Activated CD4-positive, alpha-beta T cell treated with anti-CD3 and anti-CD28 coated beads, Interleukin-2, amount 50 U/mL, for 48 hours (primary cell): Measurements from ENCODE around the gene SLC12A5.
"Not testable (repeated sequence)": the region's sequence is repeated elsewhere in the genome, so short reads cannot be mapped to it uniquely, and the experiment has no call there.

ENCODE experiments used
- DNase-seq, 2 experiments: peaks; one replicate each; pipeline ENCODE4 v3.0.0-alpha.2; 2020

SLC12A5 gene

GRCh38 chr20:46084805-46085178, 55.8 kb downstream of the SLC12A5 start:
- no peak for DNase-seq

GRCh38 chr20:46085179-46085851, 56.3 kb downstream of the SLC12A5 start:
- DNase-seq: no peak

- DNase-seq: no peak
These were observed 58.1 kb downstream of the SLC12A5 start for GRCh38 chr20:46087161-46087560.

- DNase-seq: peak in 1 of 2 experiments; percentile 10
These were observed 59.6 kb downstream of the SLC12A5 start for GRCh38 chr20:46088409-46089166.

GRCh38 chr20:46089167-46089416, 60.1 kb downstream of the SLC12A5 start:
- peak; percentile 71 to 74 for DNase-seq

GRCh38 chr20:46089417-46090388, 60.7 kb downstream of the SLC12A5 start, which contains the start of gene NCOA5:
NCOA5 (minus strand) TSS chr20:46089962; CDS start chr20:46079424, 10,538 bp downstream.
- DNase-seq: peak; percentile 92 to 94

- DNase-seq: not testable (repeated sequence)
These were observed 62.9 kb downstream of the SLC12A5 start for GRCh38 chr20:46091622-46092535.

- DNase-seq: no peak
These were observed 64.5 kb downstream of the SLC12A5 start for GRCh38 chr20:46093531-46093930.

- DNase-seq: no peak
These were observed 70.7 kb downstream of the SLC12A5 start for GRCh38 chr20:46099491-46100287.

- DNase-seq: not testable (repeated sequence)
These were observed 71.4 kb downstream of the SLC12A5 start for GRCh38 chr20:46100444-46100843.

- no peak for DNase-seq
These were observed 72.0 kb downstream of the SLC12A5 start for GRCh38 chr20:46100988-46101387.

GRCh38 chr20:46101957-46102356, 72.9 kb downstream of the SLC12A5 start:
- DNase-seq: no peak

GRCh38 chr20:46102940-46103339, 73.9 kb downstream of the SLC12A5 start:
- DNase-seq: no peak

GRCh38 chr20:46104262-46104661, 75.2 kb downstream of the SLC12A5 start:
- DNase-seq: no peak

GRCh38 chr20:46107061-46107460, 78.0 kb downstream of the SLC12A5 start:
- DNase-seq: no peak

GRCh38 chr20:46108435-46108841, 79.4 kb downstream of the SLC12A5 start:
- DNase-seq: no peak

GRCh38 chr20:46108976-46109375, 80.0 kb downstream of the SLC12A5 start:
- no peak for DNase-seq
